HEK293 (cell line): ENCODE measurements around the gene METTL16.
A peak's percentile ranks its signal among the peaks of the same experiment; 100 is the strongest.

ENCODE experiments used
- CTCF ChIA-PET: fragments of 350-600 bp; formaldehyde crosslinking; extraction: SDS; loops from one replicate; lab custom pipeline; 2021; ENCODE audit warnings: antibody characterized with exemption; lab: Yijun Ruan, JAX
- POLR2A ChIA-PET: fragments of 300-600 bp; formaldehyde crosslinking; extraction: SDS; loops from one replicate; lab custom pipeline; 2020; ENCODE audit warnings: antibody characterized with exemption, inconsistent platforms; lab: Yijun Ruan, JAX
- H3K27ac ChIP-seq: fragments of 200-500 bp; sonication (Bioruptor generic); 2 replicates; pipeline ENCODE4 v1.5.1; 2014; ENCODE audit warnings: low read depth, low read length, control low read depth, inconsistent platforms; ENCODE audit errors: extremely low read depth
- H3K36me3 ChIP-seq, 2 experiments: fragments of 200-500 bp in 1 of 2; sonication (Bioruptor generic) in 1 of 2; 1 replicate in 1 of 2; 2 replicates in 1 of 2; pipeline ENCODE4 v1.5.1; 2014 to 2017; ENCODE audit warnings: inconsistent platforms in 2 of 2, low read length in 2 of 2; ENCODE audit not compliant: control insufficient read depth in 2 of 2, insufficient read depth in 1 of 2
- H3K4me1 ChIP-seq: fragments of 200-500 bp; sonication (Bioruptor generic); 2 replicates; pipeline ENCODE4 v1.5.1; 2014; ENCODE audit warnings: mild to moderate bottlenecking, low read length, inconsistent platforms; ENCODE audit not compliant: control insufficient read depth, insufficient read depth
- H3K4me3 ChIP-seq: 2 replicates; pipeline ENCODE4 v1.5.1; 2011; ENCODE audit warnings: low read depth, mild to moderate bottlenecking, control low read depth, low read length, moderate library complexity
- H3K9me3 ChIP-seq: fragments of 200-500 bp; sonication (Bioruptor generic); 2 replicates; pipeline ENCODE4 v1.5.1; 2014; ENCODE audit warnings: low read depth, low read length, inconsistent platforms; ENCODE audit not compliant: control insufficient read depth, insufficient read depth
- OSR2 ChIP-seq: fragments of 450-650 bp; formaldehyde crosslinking; IDR thresholded peaks from 2 replicates; pipeline ENCODE4 v1.5.1; 2016; ENCODE audit warnings: missing biosample characterization, missing genetic modification characterization
- REPIN1 ChIP-seq: fragments of 450-650 bp; formaldehyde crosslinking; IDR thresholded peaks from 2 replicates; pipeline ENCODE4 v1.5.1; 2017; ENCODE audit warnings: missing biosample characterization, missing genetic modification characterization, low read depth
- SP7 ChIP-seq: fragments of 450-650 bp; formaldehyde crosslinking; IDR thresholded peaks from 2 replicates; pipeline ENCODE4 v1.5.1; 2016; ENCODE audit warnings: missing biosample characterization, missing genetic modification characterization
- YY1 ChIP-seq: fragments of 450-650 bp; formaldehyde crosslinking; IDR thresholded peaks from 2 replicates; pipeline ENCODE4 v1.5.1; 2018; ENCODE audit warnings: missing biosample characterization, missing genetic modification characterization
- ZFHX2 ChIP-seq: fragments of 450-650 bp; formaldehyde crosslinking; conservative IDR thresholded peaks from 2 replicates; pipeline ENCODE4 v1.5.1; 2016; ENCODE audit warnings: missing biosample characterization, missing genetic modification characterization
- ZFP69B ChIP-seq: fragments of 450-650 bp; formaldehyde crosslinking; IDR thresholded peaks from 2 replicates; pipeline ENCODE4 v1.5.1; 2016; ENCODE audit warnings: missing biosample characterization, missing genetic modification characterization
- ZNF174 ChIP-seq: fragments of 450-650 bp; formaldehyde crosslinking; IDR thresholded peaks from 2 replicates; pipeline ENCODE4 v1.5.0; 2017; ENCODE audit warnings: missing biosample characterization, mild to moderate bottlenecking, missing genetic modification characterization
- ZNF214 ChIP-seq: fragments of 450-650 bp; formaldehyde crosslinking; IDR thresholded peaks from 2 replicates; pipeline ENCODE4 v1.5.1; 2017; ENCODE audit warnings: missing biosample characterization, mild to moderate bottlenecking, missing genetic modification characterization, borderline replicate concordance
- ZNF248 ChIP-seq: fragments of 450-650 bp; formaldehyde crosslinking; IDR thresholded peaks from 2 replicates; pipeline ENCODE4 v1.5.1; 2017; ENCODE audit warnings: missing biosample characterization, missing genetic modification characterization
- ZNF292 ChIP-seq: fragments of 450-650 bp; formaldehyde crosslinking; IDR thresholded peaks from 2 replicates; pipeline ENCODE4 v1.5.1; 2016; ENCODE audit warnings: low read depth, missing biosample characterization, missing genetic modification characterization, borderline replicate concordance
- ZNF521 ChIP-seq: fragments of 450-650 bp; formaldehyde crosslinking; IDR thresholded peaks from 2 replicates; pipeline ENCODE4 v1.5.1; 2017; ENCODE audit warnings: missing biosample characterization, mild to moderate bottlenecking, missing genetic modification characterization
- ZNF677 ChIP-seq: fragments of 450-650 bp; IDR thresholded peaks from 2 replicates; pipeline ENCODE4 v1.5.0; 2018; ENCODE audit warnings: missing biosample characterization, mild to moderate bottlenecking, missing genetic modification characterization, moderate library complexity
- ZNF830 ChIP-seq: fragments of 450-650 bp; IDR thresholded peaks from 2 replicates; pipeline ENCODE4 v1.5.0; 2018; ENCODE audit warnings: missing biosample characterization, missing genetic modification characterization, low read depth, mild to moderate bottlenecking, moderate library complexity
- TF ChIP-seq, protein P1 (sequence below): fragments of 450-650 bp; formaldehyde crosslinking; IDR thresholded peaks from 2 replicates; pipeline ENCODE4 v1.5.1; 2016; ENCODE audit warnings: missing biosample characterization, missing genetic modification characterization
- TF ChIP-seq, protein P2 (sequence below): fragments of 450-650 bp; formaldehyde crosslinking; IDR thresholded peaks from 2 replicates; pipeline ENCODE4 v1.5.1; 2016; ENCODE audit warnings: missing biosample characterization, missing genetic modification characterization
- TF ChIP-seq, protein P3 (sequence below): fragments of 450-650 bp; formaldehyde crosslinking; IDR thresholded peaks from 2 replicates; pipeline ENCODE4 v1.5.1; 2016; ENCODE audit warnings: missing biosample characterization, missing genetic modification characterization
- TF ChIP-seq, protein P4 (sequence below): fragments of 450-650 bp; formaldehyde crosslinking; IDR thresholded peaks from 2 replicates; pipeline ENCODE4 v1.5.1; 2016; ENCODE audit warnings: missing biosample characterization, missing genetic modification characterization, borderline replicate concordance
- TF ChIP-seq, protein P5 (sequence below): fragments of 450-650 bp; formaldehyde crosslinking; IDR thresholded peaks from 2 replicates; pipeline ENCODE4 v1.5.1; 2017; ENCODE audit warnings: missing biosample characterization, missing genetic modification characterization
- TF ChIP-seq, protein P6 (sequence below): fragments of 450-650 bp; formaldehyde crosslinking; IDR thresholded peaks from 2 replicates; pipeline ENCODE4 v1.5.1; 2016; ENCODE audit warnings: missing biosample characterization, missing genetic modification characterization, borderline replicate concordance

Gene METTL16

DNA sequence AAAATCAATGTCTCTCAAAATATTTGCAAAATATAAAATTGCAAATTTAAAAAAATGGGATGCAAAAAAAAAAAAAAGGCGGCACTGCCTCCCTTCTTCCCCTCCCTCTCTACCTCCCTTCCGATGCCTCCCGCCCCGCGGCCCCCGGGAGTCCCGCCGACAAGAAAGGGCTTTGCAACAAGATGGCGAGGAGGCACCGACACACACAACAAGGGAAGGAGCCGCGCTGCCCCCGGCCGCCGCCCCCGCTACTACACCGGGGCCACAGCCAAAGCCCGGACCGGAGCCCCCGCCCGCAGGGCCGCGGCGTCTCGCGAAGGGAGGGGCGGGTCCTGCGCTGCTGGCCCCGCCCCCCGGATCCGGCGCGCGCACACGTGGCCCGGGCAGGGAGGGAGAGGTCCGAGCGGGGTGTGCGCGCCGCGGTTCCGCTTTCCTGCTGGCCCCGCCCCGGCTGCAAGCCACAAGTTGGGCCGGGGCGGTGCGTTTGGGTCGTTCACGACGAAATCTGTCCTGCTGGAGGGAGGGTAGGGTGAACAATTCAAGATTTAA is 110.7 kb downstream of the METTL16 start, which contains the start of gene MNT:
MNT (minus strand) TSS at position 184 of the 549 bp plus-strand sequence. CDS start 348 bp downstream, outside the sequence.
- Histone ChIP-seq H3K4me3 (peak within 1 kb of the TSS; percentile 75), H3K9me3 (no peaks in the 10 kb centered on the region), H3K4me1 (peaks cover 26% of the 10 kb centered on the region), H3K36me3 (no peaks in the 10 kb centered on the region), H3K27ac (peak within 1 kb of the TSS; percentile 77)
- ChIA-PET CTCF (interaction anchor here (11.4 kb wide), 1 partner anchor 18 kb away, joined by 116 read pairs; no protein-coding TSS in a partner anchor), POLR2A (interaction anchor here (1.0 to 3.6 kb wide), 7 partner anchors 8 to 97 kb away, joined by 4 to 25 read pairs (median 8); partner anchors contain the start of genes SGSM2, SMG6, SRR and TSR1)
- TF ChIP-seq ZFHX2 (tag by site-specific recombination) (peak; percentile 77), ZNF677 (0 out of 2 replicates have a peak, but pooled peaks have one; percentile 30), YY1 (tag by site-specific recombination) (peak; percentile 81), OSR2 (tag by site-specific recombination) (peak; percentile 60; the same call in 1 of the 2 replicates), ZNF292 (no peak), ZNF830 (tag by site-specific recombination) (no peak), ZNF521 (tag by site-specific recombination) (no peak), ZNF214 (no peak), SP7 (tag by site-specific recombination) (peak; percentile 9), REPIN1 (no peak), ZNF248 (tag by site-specific recombination) (no peak), ZFP69B (tag by site-specific recombination) (peak; percentile 12), ZNF174 (tag by site-specific recombination) (no peak)
- TF ChIP-seq, protein P1, sequence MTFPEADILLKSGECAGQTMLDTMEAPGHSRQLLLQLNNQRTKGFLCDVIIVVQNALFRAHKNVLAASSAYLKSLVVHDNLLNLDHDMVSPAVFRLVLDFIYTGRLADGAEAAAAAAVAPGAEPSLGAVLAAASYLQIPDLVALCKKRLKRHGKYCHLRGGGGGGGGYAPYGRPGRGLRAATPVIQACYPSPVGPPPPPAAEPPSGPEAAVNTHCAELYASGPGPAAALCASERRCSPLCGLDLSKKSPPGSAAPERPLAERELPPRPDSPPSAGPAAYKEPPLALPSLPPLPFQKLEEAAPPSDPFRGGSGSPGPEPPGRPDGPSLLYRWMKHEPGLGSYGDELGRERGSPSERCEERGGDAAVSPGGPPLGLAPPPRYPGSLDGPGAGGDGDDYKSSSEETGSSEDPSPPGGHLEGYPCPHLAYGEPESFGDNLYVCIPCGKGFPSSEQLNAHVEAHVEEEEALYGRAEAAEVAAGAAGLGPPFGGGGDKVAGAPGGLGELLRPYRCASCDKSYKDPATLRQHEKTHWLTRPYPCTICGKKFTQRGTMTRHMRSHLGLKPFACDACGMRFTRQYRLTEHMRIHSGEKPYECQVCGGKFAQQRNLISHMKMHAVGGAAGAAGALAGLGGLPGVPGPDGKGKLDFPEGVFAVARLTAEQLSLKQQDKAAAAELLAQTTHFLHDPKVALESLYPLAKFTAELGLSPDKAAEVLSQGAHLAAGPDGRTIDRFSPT (tag by site-specific recombination), result no peak
- TF ChIP-seq, protein P2, sequence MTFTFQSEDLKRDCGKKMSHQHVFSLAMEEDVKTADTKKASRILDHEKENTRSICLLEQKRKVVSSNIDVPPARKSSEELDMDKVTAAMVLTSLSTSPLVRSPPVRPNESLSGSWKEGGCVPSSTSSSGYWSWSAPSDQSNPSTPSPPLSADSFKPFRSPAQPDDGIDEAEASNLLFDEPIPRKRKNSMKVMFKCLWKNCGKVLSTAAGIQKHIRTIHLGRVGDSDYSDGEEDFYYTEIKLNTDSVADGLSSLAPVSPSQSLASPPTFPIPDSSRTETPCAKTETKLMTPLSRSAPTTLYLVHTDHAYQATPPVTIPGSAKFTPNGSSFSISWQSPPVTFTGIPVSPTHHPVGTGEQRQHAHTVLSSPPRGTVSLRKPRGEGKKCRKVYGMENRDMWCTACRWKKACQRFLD (tag by site-specific recombination), result no peak
- TF ChIP-seq, protein P3, sequence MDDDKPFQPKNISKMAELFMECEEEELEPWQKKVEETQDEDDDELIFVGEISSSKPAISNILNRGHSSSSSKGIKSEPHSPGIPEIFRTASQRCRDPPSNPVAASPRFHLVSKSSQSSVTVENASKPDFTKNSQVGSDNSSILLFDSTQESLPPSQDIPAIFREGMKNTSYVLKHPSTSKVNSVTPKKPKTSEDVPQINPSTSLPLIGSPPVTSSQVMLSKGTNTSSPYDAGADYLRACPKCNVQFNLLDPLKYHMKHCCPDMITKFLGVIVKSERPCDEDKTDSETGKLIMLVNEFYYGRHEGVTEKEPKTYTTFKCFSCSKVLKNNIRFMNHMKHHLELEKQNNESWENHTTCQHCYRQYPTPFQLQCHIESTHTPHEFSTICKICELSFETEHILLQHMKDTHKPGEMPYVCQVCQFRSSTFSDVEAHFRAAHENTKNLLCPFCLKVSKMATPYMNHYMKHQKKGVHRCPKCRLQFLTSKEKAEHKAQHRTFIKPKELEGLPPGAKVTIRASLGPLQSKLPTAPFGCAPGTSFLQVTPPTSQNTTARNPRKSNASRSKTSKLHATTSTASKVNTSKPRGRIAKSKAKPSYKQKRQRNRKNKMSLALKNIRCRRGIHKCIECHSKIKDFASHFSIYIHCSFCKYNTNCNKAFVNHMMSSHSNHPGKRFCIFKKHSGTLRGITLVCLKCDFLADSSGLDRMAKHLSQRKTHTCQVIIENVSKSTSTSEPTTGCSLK (tag by site-specific recombination), result no peak
- TF ChIP-seq, protein P4, sequence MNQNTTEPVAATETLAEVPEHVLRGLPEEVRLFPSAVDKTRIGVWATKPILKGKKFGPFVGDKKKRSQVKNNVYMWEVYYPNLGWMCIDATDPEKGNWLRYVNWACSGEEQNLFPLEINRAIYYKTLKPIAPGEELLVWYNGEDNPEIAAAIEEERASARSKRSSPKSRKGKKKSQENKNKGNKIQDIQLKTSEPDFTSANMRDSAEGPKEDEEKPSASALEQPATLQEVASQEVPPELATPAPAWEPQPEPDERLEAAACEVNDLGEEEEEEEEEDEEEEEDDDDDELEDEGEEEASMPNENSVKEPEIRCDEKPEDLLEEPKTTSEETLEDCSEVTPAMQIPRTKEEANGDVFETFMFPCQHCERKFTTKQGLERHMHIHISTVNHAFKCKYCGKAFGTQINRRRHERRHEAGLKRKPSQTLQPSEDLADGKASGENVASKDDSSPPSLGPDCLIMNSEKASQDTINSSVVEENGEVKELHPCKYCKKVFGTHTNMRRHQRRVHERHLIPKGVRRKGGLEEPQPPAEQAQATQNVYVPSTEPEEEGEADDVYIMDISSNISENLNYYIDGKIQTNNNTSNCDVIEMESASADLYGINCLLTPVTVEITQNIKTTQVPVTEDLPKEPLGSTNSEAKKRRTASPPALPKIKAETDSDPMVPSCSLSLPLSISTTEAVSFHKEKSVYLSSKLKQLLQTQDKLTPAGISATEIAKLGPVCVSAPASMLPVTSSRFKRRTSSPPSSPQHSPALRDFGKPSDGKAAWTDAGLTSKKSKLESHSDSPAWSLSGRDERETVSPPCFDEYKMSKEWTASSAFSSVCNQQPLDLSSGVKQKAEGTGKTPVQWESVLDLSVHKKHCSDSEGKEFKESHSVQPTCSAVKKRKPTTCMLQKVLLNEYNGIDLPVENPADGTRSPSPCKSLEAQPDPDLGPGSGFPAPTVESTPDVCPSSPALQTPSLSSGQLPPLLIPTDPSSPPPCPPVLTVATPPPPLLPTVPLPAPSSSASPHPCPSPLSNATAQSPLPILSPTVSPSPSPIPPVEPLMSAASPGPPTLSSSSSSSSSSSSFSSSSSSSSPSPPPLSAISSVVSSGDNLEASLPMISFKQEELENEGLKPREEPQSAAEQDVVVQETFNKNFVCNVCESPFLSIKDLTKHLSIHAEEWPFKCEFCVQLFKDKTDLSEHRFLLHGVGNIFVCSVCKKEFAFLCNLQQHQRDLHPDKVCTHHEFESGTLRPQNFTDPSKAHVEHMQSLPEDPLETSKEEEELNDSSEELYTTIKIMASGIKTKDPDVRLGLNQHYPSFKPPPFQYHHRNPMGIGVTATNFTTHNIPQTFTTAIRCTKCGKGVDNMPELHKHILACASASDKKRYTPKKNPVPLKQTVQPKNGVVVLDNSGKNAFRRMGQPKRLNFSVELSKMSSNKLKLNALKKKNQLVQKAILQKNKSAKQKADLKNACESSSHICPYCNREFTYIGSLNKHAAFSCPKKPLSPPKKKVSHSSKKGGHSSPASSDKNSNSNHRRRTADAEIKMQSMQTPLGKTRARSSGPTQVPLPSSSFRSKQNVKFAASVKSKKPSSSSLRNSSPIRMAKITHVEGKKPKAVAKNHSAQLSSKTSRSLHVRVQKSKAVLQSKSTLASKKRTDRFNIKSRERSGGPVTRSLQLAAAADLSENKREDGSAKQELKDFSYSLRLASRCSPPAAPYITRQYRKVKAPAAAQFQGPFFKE (tag by site-specific recombination), result no peak
- TF ChIP-seq, protein P5, sequence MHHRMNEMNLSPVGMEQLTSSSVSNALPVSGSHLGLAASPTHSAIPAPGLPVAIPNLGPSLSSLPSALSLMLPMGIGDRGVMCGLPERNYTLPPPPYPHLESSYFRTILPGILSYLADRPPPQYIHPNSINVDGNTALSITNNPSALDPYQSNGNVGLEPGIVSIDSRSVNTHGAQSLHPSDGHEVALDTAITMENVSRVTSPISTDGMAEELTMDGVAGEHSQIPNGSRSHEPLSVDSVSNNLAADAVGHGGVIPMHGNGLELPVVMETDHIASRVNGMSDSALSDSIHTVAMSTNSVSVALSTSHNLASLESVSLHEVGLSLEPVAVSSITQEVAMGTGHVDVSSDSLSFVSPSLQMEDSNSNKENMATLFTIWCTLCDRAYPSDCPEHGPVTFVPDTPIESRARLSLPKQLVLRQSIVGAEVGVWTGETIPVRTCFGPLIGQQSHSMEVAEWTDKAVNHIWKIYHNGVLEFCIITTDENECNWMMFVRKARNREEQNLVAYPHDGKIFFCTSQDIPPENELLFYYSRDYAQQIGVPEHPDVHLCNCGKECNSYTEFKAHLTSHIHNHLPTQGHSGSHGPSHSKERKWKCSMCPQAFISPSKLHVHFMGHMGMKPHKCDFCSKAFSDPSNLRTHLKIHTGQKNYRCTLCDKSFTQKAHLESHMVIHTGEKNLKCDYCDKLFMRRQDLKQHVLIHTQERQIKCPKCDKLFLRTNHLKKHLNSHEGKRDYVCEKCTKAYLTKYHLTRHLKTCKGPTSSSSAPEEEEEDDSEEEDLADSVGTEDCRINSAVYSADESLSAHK (tag by site-specific recombination), result 0 out of 2 replicates have a peak, but pooled peaks have one; percentile 14
- TF ChIP-seq, protein P6, sequence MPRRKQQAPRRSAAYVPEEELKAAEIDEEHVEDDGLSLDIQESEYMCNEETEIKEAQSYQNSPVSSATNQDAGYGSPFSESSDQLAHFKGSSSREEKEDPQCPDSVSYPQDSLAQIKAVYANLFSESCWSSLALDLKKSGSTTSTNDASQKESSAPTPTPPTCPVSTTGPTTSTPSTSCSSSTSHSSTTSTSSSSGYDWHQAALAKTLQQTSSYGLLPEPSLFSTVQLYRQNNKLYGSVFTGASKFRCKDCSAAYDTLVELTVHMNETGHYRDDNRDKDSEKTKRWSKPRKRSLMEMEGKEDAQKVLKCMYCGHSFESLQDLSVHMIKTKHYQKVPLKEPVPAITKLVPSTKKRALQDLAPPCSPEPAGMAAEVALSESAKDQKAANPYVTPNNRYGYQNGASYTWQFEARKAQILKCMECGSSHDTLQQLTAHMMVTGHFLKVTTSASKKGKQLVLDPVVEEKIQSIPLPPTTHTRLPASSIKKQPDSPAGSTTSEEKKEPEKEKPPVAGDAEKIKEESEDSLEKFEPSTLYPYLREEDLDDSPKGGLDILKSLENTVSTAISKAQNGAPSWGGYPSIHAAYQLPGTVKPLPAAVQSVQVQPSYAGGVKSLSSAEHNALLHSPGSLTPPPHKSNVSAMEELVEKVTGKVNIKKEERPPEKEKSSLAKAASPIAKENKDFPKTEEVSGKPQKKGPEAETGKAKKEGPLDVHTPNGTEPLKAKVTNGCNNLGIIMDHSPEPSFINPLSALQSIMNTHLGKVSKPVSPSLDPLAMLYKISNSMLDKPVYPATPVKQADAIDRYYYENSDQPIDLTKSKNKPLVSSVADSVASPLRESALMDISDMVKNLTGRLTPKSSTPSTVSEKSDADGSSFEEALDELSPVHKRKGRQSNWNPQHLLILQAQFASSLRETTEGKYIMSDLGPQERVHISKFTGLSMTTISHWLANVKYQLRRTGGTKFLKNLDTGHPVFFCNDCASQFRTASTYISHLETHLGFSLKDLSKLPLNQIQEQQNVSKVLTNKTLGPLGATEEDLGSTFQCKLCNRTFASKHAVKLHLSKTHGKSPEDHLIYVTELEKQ (tag by site-specific recombination), result no peak
